GM18858 (cell line): ENCODE data around the gene ZNF76.
"Not testable (repeated sequence)": the region's sequence is repeated elsewhere in the genome, so short reads cannot be mapped to it uniquely, and the experiment has no call there.

Source experiments
- ATAC-seq: cut with Tn5 transposase; IDR thresholded peaks from one replicate; pipeline ENCODE4 v1.9.1; 2021; ENCODE audit not compliant: unreplicated experiment

ZNF76 gene

GRCh38 chr6:35298625-35299140 lies 39.1 kb downstream of the ZNF76 start:
- no peak for ATAC-seq

DNA sequence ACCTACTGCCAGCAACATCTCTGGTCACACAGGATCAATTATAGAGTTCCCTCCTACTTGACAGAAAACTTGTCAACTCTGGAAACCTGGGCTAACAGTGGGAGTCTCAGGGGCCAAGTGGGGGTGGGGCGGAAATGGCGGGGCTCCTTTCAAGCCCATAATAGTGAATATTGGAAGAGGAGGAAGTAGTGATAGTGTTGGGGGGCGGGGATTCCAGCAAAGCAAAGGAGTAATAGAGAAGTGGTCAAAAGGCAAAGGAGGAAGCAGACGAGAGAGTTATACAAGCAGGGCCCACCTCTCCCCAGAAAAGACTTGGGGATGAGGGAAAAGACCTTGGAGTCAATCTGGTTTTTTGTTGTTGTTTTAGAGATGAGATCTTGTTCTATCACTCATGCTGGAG lies 40.1 kb downstream of the ZNF76 start:
- ATAC-seq, result no peak

- no peak for ATAC-seq
Observed at GRCh38 chr6:35300848-35301247, 41.3 kb downstream of the ZNF76 start.

GRCh38 chr6:35302604-35303241 lies 43.2 kb downstream of the ZNF76 start:
- ATAC-seq, result peak; percentile 50

DNA sequence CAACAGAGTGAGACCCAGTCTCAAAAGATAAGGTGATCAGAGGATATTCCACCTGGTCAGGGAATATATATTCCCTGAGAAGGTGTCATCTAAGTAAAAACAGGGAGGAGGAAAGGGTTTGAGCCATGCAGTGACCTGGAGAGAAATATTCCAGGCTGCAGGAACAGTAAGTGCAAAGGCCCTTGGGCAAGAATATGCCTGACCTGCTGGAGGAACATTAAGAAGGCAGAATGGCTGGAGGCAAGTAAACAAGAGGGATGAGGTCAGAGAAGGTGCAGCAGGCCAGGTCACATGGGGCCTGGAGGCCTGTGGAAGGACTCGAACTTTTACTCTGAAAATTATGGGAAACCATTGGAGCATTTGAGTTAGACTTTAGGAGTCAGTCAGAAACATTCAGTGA lies 44.8 kb downstream of the ZNF76 start:
- ATAC-seq, result no peak

- no peak for ATAC-seq
Observed at GRCh38 chr6:35305117-35305516, 45.6 kb downstream of the ZNF76 start.

GRCh38 chr6:35307138-35307537 lies 47.6 kb downstream of the ZNF76 start:
- ATAC-seq, result not testable (repeated sequence)

GRCh38 chr6:35308543-35308942 lies 49.0 kb downstream of the ZNF76 start:
- not testable (repeated sequence) for ATAC-seq

GRCh38 chr6:35309611-35310264 lies 50.2 kb downstream of the ZNF76 start:
- no peak for ATAC-seq

DNA sequence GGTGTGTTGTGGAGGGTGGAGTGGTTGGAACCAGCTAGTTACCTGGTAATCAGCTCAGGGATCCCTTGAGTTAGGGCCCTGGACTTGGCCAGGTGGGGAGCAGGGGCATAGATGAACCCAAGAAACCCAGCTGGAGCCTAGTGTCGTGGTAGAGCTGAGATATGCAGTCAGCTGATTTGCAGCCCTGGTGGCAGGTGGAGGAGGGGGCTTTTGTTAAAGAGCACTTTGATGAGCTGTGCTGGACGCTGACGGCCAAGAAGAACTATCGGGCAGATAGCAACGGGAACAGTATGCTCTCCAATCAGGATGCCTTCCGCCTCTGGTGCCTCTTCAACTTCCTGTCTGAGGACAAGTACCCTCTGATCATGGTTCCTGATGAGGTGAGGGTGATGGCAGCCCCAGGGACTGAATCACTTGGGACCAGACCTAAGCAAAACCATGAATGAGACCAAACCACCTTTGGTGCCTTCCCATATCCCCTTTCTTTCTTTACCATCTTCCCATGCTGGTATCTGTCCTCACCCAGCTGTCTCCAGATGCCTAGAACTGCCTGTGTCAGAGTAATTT lies 50.8 kb downstream of the ZNF76 start:
- ATAC-seq, result no peak

DNA sequence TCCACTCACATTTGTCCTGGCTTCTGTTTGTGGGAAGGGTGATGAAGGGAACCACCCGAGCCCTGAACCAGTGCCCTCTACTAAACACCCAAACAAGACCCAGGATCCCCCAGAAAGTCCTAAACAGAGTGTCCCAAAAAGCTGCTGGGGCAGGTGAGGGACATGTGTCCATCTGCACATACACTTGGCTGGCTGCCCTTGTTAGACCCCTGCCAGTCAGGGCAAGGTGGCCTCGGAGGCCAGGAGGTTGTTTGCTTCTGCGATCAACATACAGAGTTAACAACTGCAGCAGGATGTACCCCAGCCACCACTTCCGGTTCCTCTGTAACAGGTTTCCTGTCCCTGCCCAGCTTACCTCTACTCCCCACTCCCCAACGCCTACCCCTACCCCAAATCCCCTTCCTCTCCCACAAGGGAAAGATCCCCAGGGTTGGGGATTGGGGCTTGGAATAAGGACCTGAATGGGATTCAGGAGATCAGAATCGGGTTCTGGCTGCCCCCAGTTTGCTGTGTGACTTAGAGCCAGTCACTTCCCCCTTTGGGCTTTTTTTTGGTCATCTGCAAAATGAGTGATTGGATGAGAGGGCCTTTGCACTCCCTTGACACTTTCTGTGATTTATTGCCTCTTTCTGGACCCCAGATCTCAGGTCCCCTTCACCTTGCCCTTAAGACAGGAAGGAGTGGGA lies 52.0 kb downstream of the ZNF76 start:
- no peak for ATAC-seq

DNA sequence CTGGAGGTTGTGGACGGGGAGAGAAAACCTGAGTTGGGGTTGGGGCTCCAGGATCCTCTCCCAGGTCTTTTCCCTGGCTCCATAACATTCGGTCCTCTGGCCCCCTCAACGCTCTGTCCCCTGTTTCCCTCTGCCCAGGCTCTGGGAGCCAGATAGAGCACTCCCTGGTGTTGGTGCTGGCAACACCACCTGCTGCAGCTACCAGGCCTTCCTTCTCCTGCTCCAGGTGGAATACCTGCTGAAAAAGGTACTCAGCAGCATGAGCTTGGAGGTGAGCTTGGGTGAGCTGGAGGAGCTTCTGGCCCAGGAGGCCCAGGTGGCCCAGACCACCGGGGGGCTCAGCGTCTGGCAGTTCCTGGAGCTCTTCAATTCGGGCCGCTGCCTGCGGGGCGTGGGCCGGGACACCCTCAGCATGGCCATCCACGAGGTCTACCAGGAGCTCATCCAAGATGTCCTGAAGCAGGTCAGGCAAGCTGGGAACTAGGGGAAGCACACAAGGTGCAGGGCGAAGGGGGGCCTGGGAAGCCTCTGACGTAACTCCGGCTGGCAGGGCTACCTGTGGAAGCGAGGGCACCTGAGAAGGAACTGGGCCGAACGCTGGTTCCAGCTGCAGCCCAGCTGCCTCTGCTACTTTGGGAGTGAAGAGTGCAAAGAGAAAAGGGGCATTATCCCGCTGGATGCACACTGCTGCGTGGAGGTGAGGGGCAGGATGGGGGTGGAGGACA lies 52.7 kb downstream of the ZNF76 start:
- ATAC-seq, result no peak

GRCh38 chr6:35312807-35313206 lies 53.3 kb downstream of the ZNF76 start:
- no peak for ATAC-seq

- no peak for ATAC-seq
Observed at GRCh38 chr6:35317483-35318195, 58.1 kb downstream of the ZNF76 start.

DNA sequence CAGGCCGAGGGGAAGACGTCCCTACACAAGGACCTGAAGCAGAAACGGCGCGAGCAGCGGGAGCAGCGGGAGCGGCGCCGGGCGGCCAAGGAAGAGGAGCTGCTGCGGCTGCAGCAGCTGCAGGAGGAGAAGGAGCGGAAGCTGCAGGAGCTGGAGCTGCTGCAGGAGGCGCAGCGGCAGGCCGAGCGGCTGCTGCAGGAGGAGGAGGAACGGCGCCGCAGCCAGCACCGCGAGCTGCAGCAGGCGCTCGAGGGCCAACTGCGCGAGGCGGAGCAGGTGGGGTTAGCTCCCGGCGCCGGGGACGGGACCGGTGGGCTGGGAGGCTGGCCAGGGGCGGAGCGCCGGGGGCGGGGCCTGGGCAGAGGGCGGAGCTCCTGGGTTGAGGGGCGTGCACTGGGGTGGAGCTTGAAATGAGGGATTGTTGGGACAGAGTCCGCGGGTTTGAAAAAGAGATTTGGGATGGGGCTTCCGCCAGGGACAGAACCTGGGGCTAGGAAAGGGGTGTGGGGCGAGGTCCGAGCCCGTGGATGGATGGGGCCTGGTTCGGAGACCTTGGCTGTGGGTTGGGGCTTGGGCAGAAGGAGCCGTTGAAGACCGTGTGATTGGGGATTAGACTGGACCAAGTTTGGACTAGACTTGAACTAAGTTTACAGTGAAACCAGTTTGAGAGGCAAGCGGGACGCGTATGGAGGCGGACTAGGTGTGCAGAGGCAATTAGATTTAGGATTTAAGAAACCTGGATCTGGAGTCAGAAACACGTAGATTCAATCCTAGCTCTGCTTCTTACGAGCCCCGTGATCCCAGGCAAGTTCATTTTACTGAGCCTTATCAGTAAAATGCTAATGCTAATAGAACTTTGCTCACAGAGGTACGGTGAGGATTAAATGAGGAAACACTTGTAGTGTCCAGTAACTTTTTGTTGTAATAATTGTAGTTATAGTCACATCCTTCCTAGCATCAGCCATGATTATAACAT lies 58.9 kb downstream of the ZNF76 start:
- ATAC-seq, result no peak

DNA sequence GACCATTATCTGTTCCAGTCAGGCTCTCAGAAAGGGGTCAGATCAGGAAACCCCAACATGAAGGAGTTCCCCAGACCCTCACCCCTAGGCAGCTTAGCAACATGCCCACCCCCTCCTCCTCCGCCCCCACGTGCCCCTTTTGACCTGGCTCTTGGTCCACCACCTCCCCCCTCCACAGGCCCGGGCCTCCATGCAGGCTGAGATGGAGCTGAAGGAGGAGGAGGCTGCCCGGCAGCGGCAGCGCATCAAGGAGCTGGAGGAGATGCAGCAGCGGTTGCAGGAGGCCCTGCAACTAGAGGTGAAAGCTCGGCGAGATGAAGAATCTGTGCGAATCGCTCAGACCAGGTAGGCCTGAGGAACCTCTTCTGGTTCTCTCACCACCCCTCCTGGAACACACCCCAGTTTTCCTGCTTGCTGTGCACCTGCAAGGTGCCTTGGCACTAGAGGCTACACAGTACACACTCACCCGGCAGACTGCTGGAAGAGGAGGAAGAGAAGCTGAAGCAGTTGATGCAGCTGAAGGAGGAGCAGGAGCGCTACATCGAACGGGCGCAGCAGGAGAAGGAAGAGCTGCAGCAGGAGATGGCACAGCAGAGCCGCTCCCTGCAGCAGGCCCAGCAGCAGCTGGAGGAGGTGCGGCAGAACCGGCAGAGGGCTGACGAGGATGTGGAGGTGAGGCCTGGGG lies 60.0 kb downstream of the ZNF76 start:
- ATAC-seq, result no peak

DNA sequence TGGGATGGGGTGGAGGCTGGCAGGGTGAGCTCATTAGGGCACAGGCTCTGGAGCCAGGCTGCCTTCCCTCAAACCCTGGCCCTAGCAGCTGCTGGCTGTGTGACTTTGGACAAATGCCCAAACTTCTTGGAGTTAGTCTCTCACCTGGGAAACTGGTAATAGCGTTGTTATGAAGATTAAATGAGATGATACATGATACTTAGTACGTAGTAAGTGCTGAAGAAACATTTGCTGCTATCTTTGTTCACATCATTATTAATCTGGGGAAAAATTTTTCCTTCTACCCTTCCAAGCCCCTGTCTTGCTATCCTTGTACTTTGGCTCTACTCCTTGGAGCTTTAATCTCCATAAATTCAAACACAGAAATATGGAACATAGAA lies 60.5 kb downstream of the ZNF76 start:
- ATAC-seq, result no peak

- ATAC-seq, result no peak
Observed at GRCh38 chr6:35321091-35321490, 61.6 kb downstream of the ZNF76 start.
